Measurements from ENCODE around the gene PTDSS2.

PTDSS2 gene

GRCh38 chr11:494761-495536 lies 44.9 kb downstream of the PTDSS2 start:
- DNase-seq: no peak

- DNase-seq: no peak
These were observed 45.5 kb downstream of the PTDSS2 start for GRCh38 chr11:495537-495931.

- DNase-seq: no peak
These were observed 46.9 kb downstream of the PTDSS2 start for GRCh38 chr11:496834-497564.

- no peak for DNase-seq
These were observed 47.7 kb downstream of the PTDSS2 start for GRCh38 chr11:497565-498296.

- DNase-seq: no peak
These were observed 48.5 kb downstream of the PTDSS2 start for GRCh38 chr11:498297-499181.

- no peak for DNase-seq
These were observed 49.4 kb downstream of the PTDSS2 start for GRCh38 chr11:499201-500076.

- DNase-seq: no peak
These were observed 51.1 kb downstream of the PTDSS2 start for GRCh38 chr11:501001-501682.

GRCh38 chr11:501683-502287 lies 51.7 kb downstream of the PTDSS2 start:
- no peak for DNase-seq

GRCh38 chr11:502288-503178 lies 52.5 kb downstream of the PTDSS2 start:
- DNase-seq: no peak

GRCh38 chr11:503179-503981 lies 53.3 kb downstream of the PTDSS2 start:
- no peak for DNase-seq

- no peak for DNase-seq
These were observed 54.2 kb downstream of the PTDSS2 start for GRCh38 chr11:504053-504993.

- no peak for DNase-seq
These were observed 54.9 kb downstream of the PTDSS2 start for GRCh38 chr11:504994-505344.

- DNase-seq: peak; percentile 97
These were observed 56.3 kb downstream of the PTDSS2 start for GRCh38 chr11:506238-506994.

- peak; percentile 98 for DNase-seq
These were observed 57.1 kb downstream of the PTDSS2 start, which contains the start of gene RNH1 for GRCh38 chr11:506995-507726. Gene RNH1, minus strand, starts transcription at chr11:507242. Its CDS starts 5,080 bp downstream, at chr11:502162.

- DNase-seq: no peak
These were observed 57.8 kb downstream of the PTDSS2 start for GRCh38 chr11:507727-508515.

Measured in activated naive CD4-positive, alpha-beta T cell treated with anti-CD3 and anti-CD28 coated beads, Interleukin-2, amount 50 U/mL, for 16 hours (primary cell).